MV-4-11 (cell line): ENCODE measurements around the gene BBX.

Experiments
- DNase-seq: peaks from one replicate; lab custom pipeline; 2025; lab: John Stamatoyannopoulos, UW

The BBX gene

DNA sequence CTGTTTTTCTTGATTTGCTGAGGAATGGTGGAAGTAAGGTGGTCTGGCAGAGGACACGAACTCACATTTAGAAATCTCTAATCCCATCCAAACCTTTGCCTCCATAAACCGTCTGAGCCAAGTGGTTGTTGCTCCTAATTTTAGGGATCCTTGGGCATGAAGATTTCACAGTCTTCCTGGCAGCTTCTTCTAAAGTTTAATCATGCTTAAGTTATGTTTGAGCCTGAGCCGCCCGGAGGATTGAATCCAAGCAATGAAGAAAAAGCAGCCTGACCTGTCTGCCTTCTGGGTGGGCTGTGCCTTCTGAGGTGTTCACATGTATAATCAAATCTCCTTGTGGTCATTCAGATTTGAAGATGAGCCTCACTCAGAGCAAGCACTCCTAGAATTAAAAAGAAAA lies 319.1 kb downstream of the BBX start:
- DNase-seq, result no peak

DNA sequence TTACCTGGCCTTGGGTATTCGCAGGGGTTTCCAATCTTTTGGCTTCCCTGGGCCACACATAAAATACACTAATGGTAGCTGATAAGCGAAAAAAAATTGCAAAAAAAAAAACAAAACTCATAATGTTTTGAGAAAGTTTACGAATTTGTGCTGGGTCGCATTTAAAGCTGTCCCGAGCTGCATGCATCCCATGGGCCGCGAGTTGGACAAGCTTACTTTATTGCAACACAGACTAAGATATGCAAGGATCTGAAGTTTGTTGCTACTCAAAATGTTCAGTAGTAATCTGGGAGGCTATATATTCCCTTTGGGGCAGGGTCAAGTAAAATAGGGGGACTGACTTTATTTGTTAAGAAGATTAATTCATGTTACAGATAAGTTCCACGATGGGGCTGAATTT lies 320.2 kb downstream of the BBX start:
- DNase-seq, result no peak

DNA sequence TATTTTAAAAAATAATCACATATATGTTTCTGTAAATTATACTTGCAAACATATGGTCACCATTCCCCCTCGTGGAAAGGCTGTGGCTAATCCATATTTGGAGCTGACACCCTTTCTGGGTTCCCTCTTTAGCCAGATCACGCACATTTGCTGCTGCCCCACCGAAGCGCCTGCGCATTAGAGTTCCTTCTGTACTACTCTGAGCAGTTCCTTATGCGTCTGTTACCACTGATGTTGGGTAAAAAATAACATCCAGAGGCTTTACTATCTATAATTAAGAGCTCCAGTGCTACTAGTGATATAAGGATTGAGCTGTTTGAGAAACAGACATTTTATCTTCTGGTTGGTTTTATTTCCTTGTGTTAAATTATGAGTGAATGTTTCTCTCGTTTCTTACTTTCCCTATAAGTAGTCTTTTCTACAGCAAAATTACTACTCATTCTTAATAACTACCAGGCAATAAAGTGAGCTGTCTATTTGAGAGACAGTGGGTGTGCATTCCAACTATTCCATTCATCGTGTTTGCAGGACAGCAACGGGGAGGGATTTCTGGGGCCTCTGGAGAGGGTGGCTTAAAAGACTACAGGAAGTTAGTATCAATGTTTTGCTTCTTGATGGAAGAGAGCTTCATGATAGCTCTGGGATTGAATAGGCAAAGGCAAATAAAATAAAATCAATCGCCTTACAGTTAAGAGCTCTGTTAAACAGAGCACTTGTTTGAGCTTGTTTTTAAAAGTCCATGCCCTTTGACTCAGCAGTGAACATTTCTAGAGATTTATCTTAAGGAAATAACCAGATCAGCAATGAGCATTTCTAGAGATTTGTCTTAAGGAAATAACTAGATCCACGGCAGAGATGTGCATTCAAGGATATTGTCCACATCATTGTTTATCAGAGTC lies 322.9 kb downstream of the BBX start:
- DNase-seq, result peak; percentile 52

DNA sequence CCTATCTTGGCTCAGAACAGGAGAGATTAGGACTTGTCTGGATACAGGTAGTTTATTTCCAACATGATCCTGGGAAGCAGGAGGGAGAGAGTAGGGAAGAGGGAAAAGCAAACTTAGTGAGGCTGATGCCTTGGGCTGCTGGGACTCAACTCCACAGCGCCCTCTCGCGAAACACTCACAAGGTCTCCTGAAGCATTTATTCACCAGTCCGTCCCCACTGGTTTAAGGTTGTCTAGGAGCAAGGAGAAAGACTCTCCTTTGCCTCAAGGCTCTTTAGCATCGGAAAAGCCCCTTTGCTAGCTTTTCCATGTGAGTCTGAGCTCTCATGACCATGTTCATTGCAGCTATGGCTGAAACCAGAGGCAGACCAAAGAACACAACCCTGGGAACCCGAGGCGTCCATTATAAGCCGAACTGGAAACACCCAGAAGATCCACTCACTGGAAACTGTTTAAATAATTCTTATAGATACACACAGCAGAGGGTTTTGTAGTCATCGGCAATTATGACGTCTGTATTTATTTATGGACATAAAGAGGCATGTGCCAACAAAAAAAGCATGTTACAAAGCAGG lies 323.6 kb downstream of the BBX start:
- peak; percentile 28 for DNase-seq

DNA sequence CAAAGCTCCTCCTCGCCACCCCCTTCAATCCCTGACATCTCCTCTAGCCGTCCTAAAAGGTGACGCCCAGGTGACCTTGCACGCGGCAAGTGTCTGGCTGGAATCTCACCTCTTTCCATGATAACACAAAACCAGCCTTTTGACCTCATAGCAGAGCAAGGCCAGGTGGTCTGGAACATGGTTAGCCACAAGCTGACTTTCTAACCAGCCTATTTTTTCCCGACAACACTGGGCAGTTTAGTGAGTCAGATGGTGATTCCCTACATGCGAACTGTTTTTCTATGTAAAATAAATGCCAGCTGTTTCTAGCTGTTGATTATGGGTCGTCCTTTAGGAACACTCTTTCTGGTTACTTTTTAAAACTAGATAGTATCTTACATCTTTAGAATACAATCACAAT lies 325.0 kb downstream of the BBX start:
- DNase-seq, result no peak

DNA sequence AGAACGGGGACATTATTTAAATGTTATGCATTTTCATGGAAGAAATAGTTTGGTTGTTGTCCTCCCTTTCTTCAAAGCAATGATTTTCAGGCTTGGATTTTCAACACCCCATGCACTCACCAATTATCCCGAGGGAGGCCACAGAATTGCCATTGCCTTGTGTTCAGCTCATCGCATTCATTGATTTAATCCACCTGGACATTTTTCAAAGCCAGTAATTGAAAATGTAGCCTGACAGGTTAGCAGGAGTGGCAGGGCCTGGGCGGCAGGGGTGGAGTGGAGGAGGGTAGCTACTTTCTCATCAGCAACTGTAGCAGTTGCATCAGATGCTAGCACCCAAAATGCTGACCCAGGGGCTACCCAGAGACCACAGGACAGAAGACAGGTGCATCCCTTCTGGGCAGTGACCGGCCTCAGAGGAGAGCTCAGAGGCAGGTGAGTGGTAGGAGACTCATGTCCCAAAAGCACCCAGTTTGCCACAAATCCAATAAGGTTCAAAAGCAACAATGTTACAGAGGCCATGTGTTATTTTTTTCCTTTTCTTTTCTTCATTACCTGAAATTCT lies 325.7 kb downstream of the BBX start:
- DNase-seq, result no peak

DNA sequence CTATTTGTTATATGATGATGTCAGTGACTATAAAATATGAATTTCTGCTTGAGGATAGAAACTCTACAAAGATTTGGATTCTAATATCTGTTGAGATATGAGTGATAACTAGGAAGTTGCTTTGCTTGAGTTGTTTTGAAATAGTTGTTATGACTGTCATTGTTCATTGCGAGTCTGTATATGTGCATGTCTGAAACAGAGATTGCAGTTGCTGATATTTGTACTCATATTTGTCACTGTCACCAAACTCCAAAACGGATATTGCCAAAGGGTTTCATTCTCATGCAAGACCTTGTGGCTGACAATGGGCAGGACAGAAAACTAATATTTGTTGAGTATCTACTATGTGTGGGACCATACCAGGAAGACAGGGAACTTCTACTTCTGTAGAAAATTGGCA lies 327.9 kb downstream of the BBX start:
- no peak for DNase-seq

DNA sequence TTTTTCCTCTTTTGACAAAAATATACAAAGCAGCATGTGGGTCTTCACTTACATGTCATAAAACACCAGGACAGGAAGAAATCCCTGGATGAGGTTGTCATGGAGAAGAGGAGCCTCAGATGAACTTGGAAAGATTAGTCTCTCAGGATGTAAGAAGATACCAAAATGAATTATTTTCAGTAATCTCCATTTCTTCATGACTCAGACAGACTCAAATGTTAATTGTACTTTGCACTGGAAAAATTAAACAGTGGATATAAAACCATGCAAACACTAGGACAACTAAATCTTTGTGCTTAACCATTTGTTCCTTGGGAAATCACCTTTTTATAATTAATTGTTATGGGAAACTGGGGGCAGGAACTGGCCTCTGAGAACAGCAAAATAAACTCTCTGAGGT lies 331.1 kb downstream of the BBX start:
- no peak for DNase-seq

DNA sequence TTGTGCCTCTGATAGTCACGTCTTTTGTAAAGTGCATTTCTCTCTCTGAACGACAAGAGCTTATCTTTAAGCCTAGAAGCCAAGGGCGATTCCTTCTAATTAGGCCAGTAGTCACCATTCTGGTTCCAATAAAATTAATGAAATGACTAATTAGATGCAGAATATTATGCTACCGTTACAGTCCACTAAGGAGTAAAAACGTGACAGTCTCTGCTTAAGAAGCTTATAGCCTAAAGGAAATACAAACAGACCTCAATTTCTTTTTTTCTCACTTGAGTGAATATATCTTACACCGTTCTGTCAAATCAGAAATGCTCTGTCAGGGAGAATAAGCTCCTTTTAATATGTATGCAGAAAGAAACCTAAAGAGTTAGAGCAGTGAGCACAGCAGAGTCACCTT lies 332.0 kb downstream of the BBX start:
- DNase-seq, result no peak

DNA sequence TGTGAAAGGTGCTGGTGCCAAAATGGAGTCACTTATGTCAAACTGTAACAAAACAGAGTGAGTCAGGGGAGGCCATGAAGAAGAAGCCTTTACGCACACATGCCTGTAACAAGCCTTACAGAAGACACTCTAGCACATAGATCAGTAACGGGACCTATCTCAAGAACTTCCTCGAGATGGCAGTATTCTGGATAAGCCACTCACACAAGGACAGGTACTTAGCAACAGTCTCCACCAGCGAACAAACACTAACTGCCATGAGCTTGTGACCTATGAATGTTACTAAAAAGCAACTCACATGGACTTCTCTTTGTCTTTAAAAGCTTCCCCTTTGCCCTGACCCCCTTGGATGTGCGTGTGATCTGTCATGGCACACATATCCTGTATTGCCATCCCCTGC lies 332.9 kb downstream of the BBX start:
- peak; percentile 34 for DNase-seq

DNA sequence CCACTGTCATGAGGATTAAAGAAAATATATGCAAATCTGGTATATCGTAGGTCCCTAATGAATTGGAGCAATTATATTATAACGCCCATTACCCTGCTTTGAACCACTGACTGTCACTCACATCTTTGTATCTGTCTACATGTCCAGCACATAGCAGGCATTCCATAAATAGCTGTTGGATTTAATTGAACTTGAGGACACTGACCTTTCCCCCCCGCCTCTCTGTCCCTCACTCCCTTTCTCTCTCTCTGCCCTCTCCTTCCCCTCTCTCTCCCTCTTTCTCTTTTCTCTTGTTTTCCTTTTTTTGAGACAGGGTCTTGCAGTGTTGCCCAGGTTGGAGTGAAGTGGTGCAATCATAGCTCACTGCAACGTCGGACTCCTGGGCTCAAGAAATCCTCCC lies 335.1 kb downstream of the BBX start:
- DNase-seq, result no peak

DNA sequence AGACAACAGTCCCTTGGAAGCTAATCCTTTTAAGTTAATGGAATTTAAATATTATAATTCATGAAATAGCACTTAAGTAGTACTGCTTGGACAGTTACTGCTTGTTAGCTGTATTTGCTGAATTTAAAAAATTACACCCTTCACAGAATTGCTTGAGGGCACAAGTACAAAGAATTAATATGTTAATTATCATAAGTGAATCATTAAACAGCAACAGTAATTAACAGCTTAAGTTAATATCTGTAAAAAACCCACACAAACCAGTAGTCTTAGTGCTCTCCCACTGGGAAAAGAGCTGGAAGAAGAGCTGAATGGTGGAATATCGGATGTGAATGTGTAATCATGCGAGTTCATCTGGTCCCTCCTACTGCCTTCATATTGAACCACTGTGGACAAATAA lies 336.1 kb downstream of the BBX start:
- DNase-seq, result no peak
